Fibroblast of skin of right biceps (primary cell): ENCODE data around the gene NUDT2.
"Not testable (repeated sequence)": the region's sequence is repeated elsewhere in the genome, so short reads cannot be mapped to it uniquely, and the experiment has no call there.

Experiments
- DNase-seq: peaks from one replicate; pipeline ENCODE4 v3.0.0-alpha.2; 2013

The NUDT2 gene

GRCh38 chr9:34328987-34329832 is at the start of gene NUDT2, which contains the start of gene KIF24:
TSS of gene NUDT2 (plus strand) at chr9:34329569. CDS start at chr9:34339040, 9,471 bp downstream.
TSS of gene KIF24 (minus strand) at chr9:34329268. CDS start at chr9:34311346, 17,922 bp downstream.
- peak; percentile 100 for DNase-seq

GRCh38 chr9:34282096-34282495 is 47.3 kb upstream of the NUDT2 start:
- DNase-seq: no peak

GRCh38 chr9:34289159-34289558 is 40.2 kb upstream of the NUDT2 start:
- no peak for DNase-seq

- DNase-seq: no peak
Observed at GRCh38 chr9:34291023-34291422, 38.3 kb upstream of the NUDT2 start.

- no peak for DNase-seq
Observed at GRCh38 chr9:34291423-34291822, 37.9 kb upstream of the NUDT2 start.

- no peak for DNase-seq
Observed at GRCh38 chr9:34292552-34292951, 36.8 kb upstream of the NUDT2 start.

GRCh38 chr9:34301064-34301463 is 28.3 kb upstream of the NUDT2 start:
- DNase-seq: not testable (repeated sequence)

GRCh38 chr9:34308316-34308715 is 21.1 kb upstream of the NUDT2 start:
- DNase-seq: not testable (repeated sequence)

GRCh38 chr9:34310215-34310614 is 19.2 kb upstream of the NUDT2 start:
- no peak for DNase-seq

GRCh38 chr9:34311499-34312185 is 17.7 kb upstream of the NUDT2 start:
- DNase-seq: no peak

- no peak for DNase-seq
Observed at GRCh38 chr9:34317436-34317835, 11.9 kb upstream of the NUDT2 start.

GRCh38 chr9:34318163-34318790 is 11.1 kb upstream of the NUDT2 start:
- DNase-seq: no peak

- no peak for DNase-seq
Observed at GRCh38 chr9:34321451-34321850, 7.9 kb upstream of the NUDT2 start.

- DNase-seq: no peak
Observed at GRCh38 chr9:34322899-34323591, 6.3 kb upstream of the NUDT2 start.

GRCh38 chr9:34326690-34327089 is 2.7 kb upstream of the NUDT2 start:
- DNase-seq: no peak

GRCh38 chr9:34328500-34328986 is 826 bp upstream of the NUDT2 start:
- no peak for DNase-seq

- DNase-seq: no peak
Observed at GRCh38 chr9:34331196-34331595, 1.8 kb downstream of the NUDT2 start.

- peak; percentile 34 for DNase-seq
Observed at GRCh38 chr9:34332076-34332964, 3.0 kb downstream of the NUDT2 start.

- DNase-seq: no peak
Observed at GRCh38 chr9:34333836-34334235, 4.5 kb downstream of the NUDT2 start.

- DNase-seq: no peak
Observed at GRCh38 chr9:34334337-34334824, 5.0 kb downstream of the NUDT2 start.

GRCh38 chr9:34334916-34335315 is 5.5 kb downstream of the NUDT2 start:
- no peak for DNase-seq

- no peak for DNase-seq
Observed at GRCh38 chr9:34335376-34335775, 6.0 kb downstream of the NUDT2 start.
